OCI-LY7 (cell line): Measurements from ENCODE around the gene ZRSR2. TPM values are rescaled to one million over a fixed set of nuclear protein-coding genes. Genes with fewer than 3 reads are reported as not detected.

Source experiments
- BruUV-seq: library from RNA; stranded (reverse); fragments of 400-500 nt; replicated peaks from 2 replicates; lab custom pipeline; 2021; lab: Mats Ljungman, UMichigan
- CTCF ChIA-PET: fragments of 300-600 bp; sonication (Branson Sonifier 250); formaldehyde crosslinking; loops from one replicate; lab custom pipeline; 2022; ENCODE audit warnings: antibody characterized with exemption; ENCODE audit not compliant: unreplicated experiment; lab: Charles Lee
- POLR2A ChIA-PET: fragments of 300-600 bp; sonication (Branson Sonifier 250); formaldehyde crosslinking; loops from one replicate; lab custom pipeline; 2022; ENCODE audit warnings: antibody characterized with exemption; lab: Charles Lee
- DNase-seq: peaks from one replicate; pipeline ENCODE4 v3.0.0-alpha.2; 2015; ENCODE audit warnings: low spot score
- H2AFZ ChIP-seq: fragments of 200-600 bp; sonication (generic), shearing (Covaris generic); 2 replicates; pipeline ENCODE4 v1.6.1; 2014; ENCODE audit warnings: mild to moderate bottlenecking, antibody characterized with exemption, low read length, moderate library complexity
- H3K27ac ChIP-seq: fragments of 200-600 bp; sonication (generic); 2 replicates; pipeline ENCODE4 v1.5.1; 2014; ENCODE audit warnings: mixed run types, low read depth, mild to moderate bottlenecking, moderate library complexity, low read length, inconsistent platforms; ENCODE audit not compliant: poor library complexity, severe bottlenecking
- H3K36me3 ChIP-seq: fragments of 200-600 bp; sonication (generic); 2 replicates; pipeline ENCODE4 v1.6.1; 2014; ENCODE audit warnings: mild to moderate bottlenecking, antibody characterized with exemption, low read length, moderate library complexity, mixed read lengths; ENCODE audit not compliant: insufficient read depth
- H3K4me1 ChIP-seq: fragments of 200-600 bp; sonication (generic); 2 replicates; pipeline ENCODE4 v1.5.1; 2014; ENCODE audit warnings: mild to moderate bottlenecking, low read length; ENCODE audit not compliant: insufficient read depth, poor library complexity, severe bottlenecking
- H3K4me2 ChIP-seq: fragments of 200-600 bp; sonication (generic); 2 replicates; pipeline ENCODE4 v1.6.1; 2014; ENCODE audit warnings: mild to moderate bottlenecking, low read length
- H3K4me3 ChIP-seq: fragments of 200-600 bp; sonication (generic); 2 replicates; pipeline ENCODE4 v1.5.1; 2014; ENCODE audit warnings: mild to moderate bottlenecking, low read depth, low read length; ENCODE audit not compliant: poor library complexity, severe bottlenecking
- H3K79me2 ChIP-seq: fragments of 200-600 bp; sonication (generic); 2 replicates; pipeline ENCODE4 v1.6.1; 2016; ENCODE audit warnings: low read depth, mild to moderate bottlenecking, low read length, moderate library complexity, mixed read lengths; ENCODE audit not compliant: insufficient read depth
- H3K9me2 ChIP-seq: fragments of 200-600 bp; sonication (generic); 2 replicates; pipeline ENCODE4 v1.6.1; 2016; ENCODE audit warnings: mild to moderate bottlenecking, low read length, mixed read lengths; ENCODE audit not compliant: insufficient read depth
- H3K9me3 ChIP-seq: fragments of 200-600 bp; sonication (generic); 2 replicates; pipeline ENCODE4 v1.6.1; 2014; ENCODE audit warnings: mild to moderate bottlenecking, mixed run types, low read length, mixed read lengths
- H4K20me1 ChIP-seq: fragments of 200-600 bp; sonication (generic); 2 replicates; pipeline ENCODE4 v1.6.1; 2014; ENCODE audit warnings: mild to moderate bottlenecking, antibody characterized with exemption, low read length, moderate library complexity, mixed read lengths; ENCODE audit not compliant: insufficient read depth
- EZH2phosphoT487 ChIP-seq: fragments of 200-600 bp; sonication (generic); IDR thresholded peaks from 2 replicates; pipeline ENCODE4 v1.6.1; 2018; ENCODE audit warnings: low read depth, borderline replicate concordance, mild to moderate bottlenecking, mixed run types, antibody characterized with exemption, low read length, moderate library complexity, mixed read lengths
- intact Hi-C: fragments of 100-400 bp; cut with micrococcal nuclease; formaldehyde crosslinking; loops from one replicate; pipeline ENCODE4 v1.10.0; 2022; ENCODE audit not compliant: unreplicated experiment
- total RNA-seq, 2 experiments: library from RNA; depleted of rRNA in 1 of 2; stranded (reverse); fragments of >200 nt in 1 of 2; shearing (Covaris generic) in 1 of 2; gene quantifications; 2 replicates each; pipeline ENCODE4 v1.2.3, GENCODE V29; 2014 to 2022
- TF ChIP-seq, protein P1 (sequence below): fragments of 200-600 bp; sonication (generic); conservative IDR thresholded peaks from 2 replicates; pipeline ENCODE4 v1.5.1; 2014; ENCODE audit warnings: mild to moderate bottlenecking, antibody characterized with exemption, low read length, moderate library complexity, mixed read lengths

ZRSR2 gene
- total RNA-seq, 2 experiments from 2014 or later, result 6.2 to 14.0 TPM

DNA sequence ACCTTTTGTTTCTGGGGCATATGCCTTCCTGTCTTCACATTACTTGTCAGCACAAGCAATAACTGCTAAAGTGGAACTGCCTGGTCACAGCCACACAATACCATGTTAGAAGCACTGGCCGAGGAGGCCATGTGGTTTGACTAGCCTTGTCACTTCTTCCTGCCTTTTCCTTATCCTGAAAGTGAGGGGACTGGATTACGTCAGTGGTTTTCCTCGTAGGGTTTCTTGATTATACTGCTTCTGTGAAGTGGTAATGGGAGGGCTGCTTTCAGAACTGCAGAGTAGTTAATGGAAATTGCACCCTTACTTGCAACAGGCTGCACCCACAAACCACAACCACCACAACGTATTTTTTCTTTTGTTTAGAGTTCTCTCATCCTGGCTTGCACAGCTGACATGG, 26.6 kb downstream of the ZRSR2 start:
- CTCF ChIA-PET, result no interaction called here
- peaks cover 70% of the 10 kb centered on the region for H3K36me3 ChIP-seq
- H3K4me1 ChIP-seq, result no peaks in the 10 kb centered on the region
- H3K9me2 ChIP-seq, result no peaks in the 10 kb centered on the region
- no peaks in the 10 kb centered on the region for H4K20me1 ChIP-seq
- no TSS peak for BruUV-seq
- H3K9me3 ChIP-seq, result no peaks in the 10 kb centered on the region
- H3K4me3 ChIP-seq, result no peak overlapping the region
- no peak for TF ChIP-seq EZH2phosphoT487
- TF ChIP-seq, protein P1, sequence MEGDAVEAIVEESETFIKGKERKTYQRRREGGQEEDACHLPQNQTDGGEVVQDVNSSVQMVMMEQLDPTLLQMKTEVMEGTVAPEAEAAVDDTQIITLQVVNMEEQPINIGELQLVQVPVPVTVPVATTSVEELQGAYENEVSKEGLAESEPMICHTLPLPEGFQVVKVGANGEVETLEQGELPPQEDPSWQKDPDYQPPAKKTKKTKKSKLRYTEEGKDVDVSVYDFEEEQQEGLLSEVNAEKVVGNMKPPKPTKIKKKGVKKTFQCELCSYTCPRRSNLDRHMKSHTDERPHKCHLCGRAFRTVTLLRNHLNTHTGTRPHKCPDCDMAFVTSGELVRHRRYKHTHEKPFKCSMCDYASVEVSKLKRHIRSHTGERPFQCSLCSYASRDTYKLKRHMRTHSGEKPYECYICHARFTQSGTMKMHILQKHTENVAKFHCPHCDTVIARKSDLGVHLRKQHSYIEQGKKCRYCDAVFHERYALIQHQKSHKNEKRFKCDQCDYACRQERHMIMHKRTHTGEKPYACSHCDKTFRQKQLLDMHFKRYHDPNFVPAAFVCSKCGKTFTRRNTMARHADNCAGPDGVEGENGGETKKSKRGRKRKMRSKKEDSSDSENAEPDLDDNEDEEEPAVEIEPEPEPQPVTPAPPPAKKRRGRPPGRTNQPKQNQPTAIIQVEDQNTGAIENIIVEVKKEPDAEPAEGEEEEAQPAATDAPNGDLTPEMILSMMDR, result no peak
- H2AFZ ChIP-seq, result no peak overlapping the region
- intact Hi-C loops, result loop anchor here (10.0 kb wide), 1 partner anchor 158 kb away; no protein-coding TSS in a partner anchor
- POLR2A ChIA-PET, result no interaction called here
- no peak overlapping the region for H3K27ac ChIP-seq
- no peaks in the 10 kb centered on the region for H3K79me2 ChIP-seq
- no peak for DNase-seq
- H3K4me2 ChIP-seq, result no peak overlapping the region

- Histone ChIP-seq H3K4me3 (no peak overlapping the region), H3K9me2 (no peaks in the 10 kb centered on the region), H3K27ac (no peak overlapping the region), H2AFZ (no peak overlapping the region), H4K20me1 (no peaks in the 10 kb centered on the region), H3K36me3 (peaks cover 74% of the 10 kb centered on the region), H3K79me2 (no peaks in the 10 kb centered on the region), H3K4me1 (no peaks in the 10 kb centered on the region), H3K9me3 (no peaks in the 10 kb centered on the region), H3K4me2 (no peak overlapping the region)
- no TSS peak for BruUV-seq
- intact Hi-C loops, result no loop called here
- CTCF ChIA-PET, result no interaction called here
- DNase-seq, result no peak
- no peak for TF ChIP-seq EZH2phosphoT487
- TF ChIP-seq, protein P1, result no peak
- POLR2A ChIA-PET, result interaction anchor here (0.6 to 1.2 kb wide), 3 partner anchors 21 to 53 kb away, joined by 3 to 4 read pairs (median 3); no protein-coding TSS in a partner anchor
Measured at GRCh38 chrX:15820106-15821073, 30.1 kb downstream of the ZRSR2 start.

DNA sequence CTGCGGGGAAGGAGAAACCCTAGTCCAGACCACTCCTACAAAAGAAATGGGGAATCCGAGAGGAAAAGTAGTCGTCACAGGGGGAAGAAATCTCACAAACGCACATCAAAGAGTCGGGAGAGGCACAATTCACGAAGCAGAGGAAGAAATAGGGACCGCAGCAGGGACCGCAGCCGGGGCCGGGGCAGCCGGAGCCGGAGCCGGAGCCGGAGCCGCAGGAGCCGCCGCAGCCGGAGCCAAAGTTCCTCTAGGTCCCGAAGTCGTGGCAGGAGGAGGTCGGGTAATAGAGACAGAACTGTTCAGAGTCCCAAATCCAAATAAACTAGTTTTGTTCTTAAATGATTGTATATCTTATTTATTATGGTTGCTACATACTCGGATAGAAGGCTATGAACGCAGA, 32.6 kb downstream of the ZRSR2 start:
- DNase-seq, result no peak
- CTCF ChIA-PET, result no interaction called here
- Histone ChIP-seq H3K4me3 (no peak overlapping the region), H2AFZ (no peak overlapping the region), H4K20me1 (no peaks in the 10 kb centered on the region), H3K9me2 (no peaks in the 10 kb centered on the region), H3K4me1 (no peaks in the 10 kb centered on the region), H3K27ac (no peak overlapping the region), H3K4me2 (no peak overlapping the region), H3K79me2 (no peaks in the 10 kb centered on the region), H3K9me3 (no peaks in the 10 kb centered on the region), H3K36me3 (peaks cover 69% of the 10 kb centered on the region)
- TF ChIP-seq, protein P1, result no peak
- TF ChIP-seq EZH2phosphoT487, result no peak
- intact Hi-C loops, result no loop called here
- POLR2A ChIA-PET, result no interaction called here
- no TSS peak for BruUV-seq
